Heart left ventricle (tissue), 16 donors: ENCODE data around the gene HOXC13. TPM values are rescaled to one million over a fixed set of nuclear protein-coding genes. Genes with fewer than 3 reads are reported as not detected.

Experiments used
- ATAC-seq, 4 donors: fragments of 200-7000 bp; cut with Tn5 transposase; one replicate each; pipeline ENCODE4 v1.9.1; 2020 to 2022; ENCODE audit warnings: moderate library complexity in 4 of 4, mild to moderate bottlenecking in 3 of 4, moderate number of reproducible peaks in 1 of 4
- DNase-seq, 5 donors: peaks; one replicate each; pipeline ENCODE4 v3.0.0-alpha.2; 2020
- H3K27ac ChIP-seq, 12 donors: fragments of 200-600 bp; sonication (generic) in 4 of 12; one replicate each; pipeline versions ENCODE4 v1.5.0 to v1.8.0; 2016 to 2022; ENCODE audit warnings: mild to moderate bottlenecking in 2 of 12
- H3K27me3 ChIP-seq, 9 donors: fragments of 200-600 bp; sonication (generic) in 2 of 9; one replicate each; pipeline versions ENCODE4 v1.5.1 to v1.8.0; 2016 to 2022; ENCODE audit warnings: mild to moderate bottlenecking in 3 of 9
- H3K36me3 ChIP-seq, 9 donors: fragments of 200-600 bp; sonication (generic) in 2 of 9; one replicate each; pipeline versions ENCODE4 v1.5.0 to v1.8.0; 2018 to 2022; ENCODE audit warnings: mild to moderate bottlenecking in 2 of 9
- H3K4me1 ChIP-seq, 12 donors: fragments of 200-600 bp; sonication (generic) in 4 of 12; one replicate each; pipeline versions ENCODE4 v1.5.0 to v1.8.0; 2016 to 2022; ENCODE audit warnings: mild to moderate bottlenecking in 3 of 12
- H3K4me3 ChIP-seq, 12 donors: fragments of 200-600 bp; sonication (generic) in 4 of 12; one replicate each; pipeline versions ENCODE4 v1.5.0 to v1.8.0; 2017 to 2022; ENCODE audit warnings: mild to moderate bottlenecking in 9 of 12, moderate library complexity in 4 of 12
- H3K9me3 ChIP-seq, 12 donors: fragments of 200-600 bp; sonication (generic) in 4 of 12; one replicate each; pipeline versions ENCODE4 v1.5.0 to v1.8.0; 2016 to 2022; ENCODE audit warnings: mild to moderate bottlenecking in 1 of 12
- CTCF ChIP-seq, 12 donors: fragments of 200-600 bp; sonication (generic) in 4 of 12; IDR thresholded peaks; one replicate each; pipeline versions ENCODE4 v1.5.0 to v1.8.0; 2018 to 2022; ENCODE audit warnings: antibody characterized with exemption in 12 of 12, mild to moderate bottlenecking in 5 of 12
- POLR2A ChIP-seq, 2 donors: fragments of 450-650 bp; IDR thresholded peaks; one replicate each; pipeline ENCODE4 v1.6.1; 2017; ENCODE audit warnings: antibody characterized with exemption in 2 of 2, mild to moderate bottlenecking in 2 of 2, moderate library complexity in 2 of 2
- WGBS, 4 donors: extraction: QIAGEN DNeasy Blood & Tissue Kit in 2 of 4; methylation state at CpG; one replicate each; pipeline versions ENCODE4 v1.1.5 to v1.1.7; 2013 to 2018; 5-methylcytosine and 5-hydroxymethylcytosine counted together
- intact Hi-C, 10 donors: fragments of 100-400 bp; cut with DNase I; formaldehyde crosslinking; loops; one replicate each; pipeline versions ENCODE4 v1.11.1 to v1.14.2; 2022
- polyA plus RNA-seq, 2 donors: library from polyadenylated mRNA; stranded (reverse); fragments of 200-250 nt; gene quantifications; one replicate each; pipeline ENCODE4 v1.2.3, GENCODE V29; 2013
- total RNA-seq, 9 donors: library from RNA; depleted of rRNA in 2 of 9; stranded (reverse); fragments of >200 nt in 2 of 9; fragmentation: NEBNext Ultra II Directional in 3 of 9; extraction: Animal tissue kit (Norgen Biotek cat#: 25700) in 3 of 9; gene quantifications; one replicate each; pipeline versions ENCODE4 v1.1.0 to v1.2.4, GENCODE V29; 2016 to 2023
- donor health status: ischemic (EF 13 %, LVEDD 7.1; RV severe dilation, severe dysfunction).
- donor health status: healthy with polysubstance abuse.
- donor health status: DM: no; HTN: yes; CAD: no.
- donor health status: DM: no; HTN: no; CAD: no.
- donor health status: ischemic (EF 25% LVEDD 6.9; RV normal size, moderate dysfunction).
- donor health status: ischemic (EF 25% LVEDD 5.7; RV mildly dilated, moderate dysfunction).
- donor health status: healthy.
- donor health status: DM: yes; HTN: yes; CAD: no.
- donor health status: ischemic (EF 35%, LVEDD 5.7; RV mildly dilated, moderate dysfunction).
- donor health status: nonischemic (EF 11% LVEDD 7.7; RV severe dilation, severe dysfunction).
- donor health status: DM: yes; HTN: yes; CAD: no.
- donor health status: PGD.
- donor health status: ischemic (EF 29% LVEDD 5.4; RV normal size, mild dysfunction).
- donor health status: nonischemic (EF 23%, LVEDD 6.1; RV moderate dilation, normal function).

Gene HOXC13
- total and polyA plus RNA-seq, 11 donors: not detected

GRCh38 chr12:53927220-53928029 lies 11.2 kb upstream of the HOXC13 start:
- TF ChIP-seq CTCF (IDR thresholded peaks at IDR 0.05) (no peak), POLR2A (IDR thresholded peaks at IDR 0.05) (no peak)
- H3K4me1 ChIP-seq: no peaks in the 10 kb centered on the region
- no peaks in the 10 kb centered on the region for H3K36me3 ChIP-seq
- H3K9me3 ChIP-seq: no peaks in the 10 kb centered on the region
- no peak for ATAC-seq
- no peak overlapping the region for H3K27ac ChIP-seq
- H3K4me3 ChIP-seq: no peak overlapping the region
- DNase-seq: no peak
- intact Hi-C loops: no loop called here
- WGBS, 4 donors: 3 to 4% (median 3%) methylated on average over 37 to 45 of the region's 45 CpGs
- peaks cover 44 to 100% (median 86%) of the 10 kb centered on the region in 9 donors for H3K27me3 ChIP-seq

- Histone ChIP-seq H3K27ac (no peak overlapping the region), H3K9me3 (no peaks in the 10 kb centered on the region), H3K36me3 (no peaks in the 10 kb centered on the region), H3K27me3 (peaks cover 49 to 100% (median 87%) of the 10 kb centered on the region in 9 donors), H3K4me1 (no peaks in the 10 kb centered on the region), H3K4me3 (no peak overlapping the region)
- DNase-seq (no peak), ATAC-seq (no peak)
- intact Hi-C loops: no loop called here
- WGBS, 4 donors: 3 to 6% (median 4%) methylated on average over 31 of the region's 31 CpGs
- TF ChIP-seq CTCF (IDR thresholded peaks at IDR 0.05) (no peak), POLR2A (IDR thresholded peaks at IDR 0.05) (no peak)
Observed at GRCh38 chr12:53928054-53928835, 10.4 kb upstream of the HOXC13 start.

GRCh38 chr12:53929527-53929926 lies 9.1 kb upstream of the HOXC13 start:
- no peak for DNase-seq
- no peaks in the 10 kb centered on the region for H3K9me3 ChIP-seq
- H3K27me3 ChIP-seq: peaks cover 61 to 100% (median 92%) of the 10 kb centered on the region in 9 donors
- H3K27ac ChIP-seq: no peak overlapping the region
- no peaks in the 10 kb centered on the region for H3K4me1 ChIP-seq
- TF ChIP-seq CTCF (IDR thresholded peaks at IDR 0.05): no peak
- TF ChIP-seq POLR2A (IDR thresholded peaks at IDR 0.05): no peak
- 11 to 19% (median 16%) methylated on average over 4 of the region's 4 CpGs for WGBS, 4 donors
- ATAC-seq: no peak
- H3K4me3 ChIP-seq: no peak overlapping the region
- intact Hi-C loops: no loop called here
- H3K36me3 ChIP-seq: no peaks in the 10 kb centered on the region

GRCh38 chr12:53930591-53931255 lies 7.9 kb upstream of the HOXC13 start:
- no peaks in the 10 kb centered on the region for H3K9me3 ChIP-seq
- peaks cover 62 to 100% (median 98%) of the 10 kb centered on the region in 9 donors for H3K27me3 ChIP-seq
- TF ChIP-seq CTCF (IDR thresholded peaks at IDR 0.05) (no peak), POLR2A (IDR thresholded peaks at IDR 0.05) (no peak)
- H3K36me3 ChIP-seq: no peaks in the 10 kb centered on the region
- H3K4me1 ChIP-seq: peaks cover 0 to 7% (median 0%) of the 10 kb centered on the region in 12 donors
- intact Hi-C loops: no loop called here
- DNase-seq (no peak), ATAC-seq (no peak)
- no peak overlapping the region for H3K27ac ChIP-seq
- WGBS, 4 donors: 5 to 10% (median 5%) methylated on average over 30 of the region's 30 CpGs
- no peak overlapping the region for H3K4me3 ChIP-seq
